WI38 (cell line): ENCODE results near the gene SLC29A3.
A peak's percentile ranks its signal among the peaks of the same experiment; 100 is the strongest.

Experiments used
- H3K4me3 ChIP-seq: 2 replicates; pipeline ENCODE4 v1.5.1; 2011; ENCODE audit warnings: low read depth, mild to moderate bottlenecking, control low read depth, low read length
- CTCF ChIP-seq: IDR thresholded peaks from 2 replicates; pipeline ENCODE4 v1.5.1; 2012; ENCODE audit warnings: low read depth, mild to moderate bottlenecking, control low read depth, low read length

The SLC29A3 gene

DNA sequence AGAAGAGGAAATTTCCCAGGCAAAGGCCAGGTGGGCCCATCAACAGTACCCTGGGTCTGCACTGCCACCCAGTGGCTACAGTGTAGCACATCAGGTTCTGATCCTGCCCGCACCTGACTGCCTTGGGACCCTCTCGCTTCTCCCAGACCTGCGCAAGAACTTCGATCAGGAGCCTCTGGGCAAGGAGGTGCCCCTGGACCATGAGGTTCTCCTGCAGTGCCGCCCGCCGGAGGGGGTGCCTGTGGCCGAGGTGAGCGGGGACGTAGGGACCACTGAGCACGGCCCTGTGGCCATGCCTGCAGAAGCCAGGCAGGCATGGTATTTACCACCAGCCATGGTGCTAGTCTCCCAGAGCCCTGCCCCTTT lies 33.9 kb upstream of the SLC29A3 start:
- H3K4me3 ChIP-seq, result no peak overlapping the region
- TF ChIP-seq CTCF, result peak; percentile 75

DNA sequence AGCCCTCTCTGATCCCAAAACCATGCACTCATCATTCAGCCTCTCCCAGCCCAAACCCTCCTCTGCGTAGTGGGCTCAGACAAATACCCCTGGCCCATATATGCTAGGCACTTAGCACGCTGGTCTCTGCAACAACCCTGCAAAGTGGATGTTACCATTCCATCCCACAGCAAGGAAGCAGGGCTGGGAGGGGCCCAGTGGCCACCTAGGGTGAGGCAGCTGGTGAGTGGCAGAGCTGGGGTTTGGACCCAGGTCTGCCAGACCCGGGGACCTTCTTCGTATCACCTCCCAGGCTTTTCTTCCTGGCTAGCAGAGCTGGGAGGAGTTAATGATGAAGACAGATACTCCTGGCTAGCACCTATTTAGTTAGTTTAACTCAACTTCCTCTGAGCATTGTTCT lies 33.1 kb upstream of the SLC29A3 start:
- no peak for TF ChIP-seq CTCF
- no peak overlapping the region for H3K4me3 ChIP-seq

DNA sequence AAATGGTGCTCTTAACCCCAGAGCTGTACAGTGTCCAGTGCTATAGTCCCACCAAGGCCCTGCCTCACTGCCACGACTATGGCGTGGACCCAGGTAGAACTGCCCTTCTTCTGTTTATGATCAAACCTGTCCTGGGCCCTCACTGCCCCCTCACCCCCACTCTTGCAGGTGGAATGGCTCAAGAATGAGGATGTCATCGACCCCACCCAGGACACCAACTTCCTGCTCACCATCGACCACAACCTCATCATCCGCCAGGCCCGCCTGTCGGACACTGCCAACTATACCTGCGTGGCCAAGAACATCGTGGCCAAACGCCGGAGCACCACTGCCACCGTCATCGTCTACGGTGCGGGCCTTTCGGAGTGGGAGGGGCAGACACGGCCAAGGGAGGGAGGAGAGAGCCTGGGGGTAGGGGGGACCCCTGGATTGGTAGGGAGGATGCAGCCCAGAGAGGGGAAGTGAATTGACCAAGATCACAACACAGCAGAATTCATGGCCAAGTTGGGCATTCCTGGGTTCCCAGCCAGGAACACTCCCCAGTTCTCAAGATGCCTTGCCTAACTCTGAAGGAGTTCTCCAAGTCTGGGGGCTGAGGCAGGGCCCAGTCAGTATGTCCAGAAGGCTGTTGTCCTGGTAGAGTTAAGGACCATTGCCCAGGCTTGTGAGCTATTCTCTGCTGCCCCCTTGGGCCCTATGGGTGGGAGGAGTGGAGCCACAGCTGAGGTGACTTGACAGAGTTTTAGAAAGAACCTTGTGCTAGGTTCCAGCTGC lies 32.4 kb upstream of the SLC29A3 start:
- TF ChIP-seq CTCF, result no peak
- no peak overlapping the region for H3K4me3 ChIP-seq

- TF ChIP-seq CTCF, result no peak
These were observed 31.6 kb upstream of the SLC29A3 start for GRCh38 chr10:71287456-71287855.

DNA sequence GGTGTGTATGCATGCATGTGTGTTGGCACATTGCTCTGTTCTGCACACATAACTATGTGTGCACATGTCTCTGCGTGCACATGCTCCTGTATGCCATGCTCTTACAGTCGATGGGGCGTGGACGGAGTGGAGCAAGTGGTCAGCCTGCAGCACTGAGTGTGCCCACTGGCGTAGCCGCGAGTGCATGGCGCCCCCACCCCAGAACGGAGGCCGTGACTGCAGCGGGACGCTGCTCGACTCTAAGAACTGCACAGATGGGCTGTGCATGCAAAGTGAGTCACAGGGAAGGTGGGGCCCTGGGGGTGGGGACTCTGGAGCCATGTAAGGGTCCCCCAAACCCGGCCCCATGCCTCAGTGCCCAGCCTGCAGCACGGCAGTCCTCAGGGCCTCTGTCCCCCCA lies 30.6 kb upstream of the SLC29A3 start:
- TF ChIP-seq CTCF, result no peak
- H3K4me3 ChIP-seq, result no peak overlapping the region

More at GRCh38 chr10:71287456-71287855, 31.6 kb upstream of the SLC29A3 start:
- no peak overlapping the region for H3K4me3 ChIP-seq

DNA sequence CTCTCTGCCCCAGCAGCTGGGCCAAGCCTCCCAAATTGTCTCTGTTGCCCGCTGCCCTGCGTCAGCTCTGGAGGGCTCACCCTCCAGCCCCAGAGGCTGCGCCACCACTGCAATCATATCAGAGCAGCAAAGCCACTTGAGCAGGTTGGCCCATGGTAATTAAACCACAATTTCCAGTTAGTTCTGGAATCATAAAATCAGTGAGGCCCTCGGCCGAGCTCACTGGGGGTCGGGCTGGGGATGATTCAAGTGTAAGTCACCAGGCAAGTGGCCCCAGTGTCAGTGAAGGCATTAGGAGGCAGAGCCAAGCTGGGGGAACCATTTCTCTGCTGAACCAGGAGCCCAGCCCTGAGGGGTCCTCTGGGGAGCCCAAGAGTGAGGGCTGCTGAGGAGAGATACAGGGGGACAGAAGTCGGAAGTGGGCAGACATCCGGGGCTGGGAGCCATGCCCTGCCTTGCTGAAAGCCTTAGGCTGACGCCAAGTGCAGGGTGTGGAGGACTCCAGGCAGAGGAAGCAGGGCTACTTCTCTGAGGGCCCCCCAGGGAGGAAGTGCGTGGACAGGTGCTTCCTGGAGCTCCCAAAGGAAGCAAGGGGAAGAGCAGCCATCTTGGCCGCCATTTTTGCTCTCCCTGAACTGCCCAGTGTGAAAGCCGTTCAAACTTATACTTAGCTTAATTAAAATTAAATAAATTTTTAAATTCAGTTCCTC lies 29.5 kb upstream of the SLC29A3 start:
- no peak for TF ChIP-seq CTCF
- H3K4me3 ChIP-seq, result no peak overlapping the region

GRCh38 chr10:71290331-71290730 lies 28.7 kb upstream of the SLC29A3 start:
- no peak for TF ChIP-seq CTCF
- no peak overlapping the region for H3K4me3 ChIP-seq
